Stomach (tissue), 9 donors: Measurements from ENCODE around the gene CHTF8. TPM values are rescaled to one million over a fixed set of nuclear protein-coding genes. Genes with fewer than 3 reads are reported as not detected.

Source experiments
- DNase-seq, 2 donors: peaks; one replicate each; pipeline versions ENCODE4 v3.0.0 to v3.0.0-alpha.2; 2013 to 2019
- H3K27ac ChIP-seq, 5 donors: fragments of 200-600 bp in 4 of 5; sonication (generic) in 4 of 5; one replicate each; pipeline ENCODE4 v1.5.1; 2013 to 2019; ENCODE audit warnings: mild to moderate bottlenecking in 1 of 5, moderate library complexity in 1 of 5
- H3K27me3 ChIP-seq, 3 donors: fragments of 200-600 bp; sonication (generic); one replicate each; pipeline ENCODE4 v1.5.1; 2017 to 2019; ENCODE audit warnings: mixed run types in 1 of 3
- H3K36me3 ChIP-seq, 4 donors: fragments of 200-600 bp; sonication (generic); 1 replicate in 3 of 4; 2 replicates in 1 of 4; pipeline ENCODE4 v1.5.1; 2016 to 2019
- H3K4me1 ChIP-seq, 4 donors: fragments of 200-600 bp; sonication (generic); one replicate each; pipeline ENCODE4 v1.5.1; 2016 to 2019
- H3K4me3 ChIP-seq, 4 donors: fragments of 200-600 bp; sonication (generic) in 3 of 4; one replicate each; pipeline ENCODE4 v1.5.1; 2016 to 2019; ENCODE audit warnings: mild to moderate bottlenecking in 1 of 4
- H3K9me3 ChIP-seq, 4 donors: fragments of 200-600 bp; sonication (generic); one replicate each; pipeline ENCODE4 v1.5.1; 2016 to 2019
- EP300 ChIP-seq: sonication (generic); formaldehyde crosslinking; IDR thresholded peaks from one replicate; pipeline ENCODE4 v1.6.1; 2017; ENCODE audit warnings: antibody characterized with exemption
- POLR2A ChIP-seq, 4 donors: fragments of 450-650 bp; IDR thresholded peaks; one replicate each; pipeline ENCODE4 v1.6.1; 2016; ENCODE audit warnings: antibody characterized with exemption in 4 of 4, control low read depth in 2 of 4, mild to moderate bottlenecking in 1 of 4, moderate library complexity in 1 of 4
- POLR2AphosphoS5 ChIP-seq, 3 donors: sonication (generic); formaldehyde crosslinking; IDR thresholded peaks; one replicate each; pipeline ENCODE4 v1.6.1; 2016; ENCODE audit warnings: antibody characterized with exemption in 3 of 3
- WGBS, 5 donors: extraction: QIAGEN DNeasy Blood & Tissue Kit in 3 of 5; methylation state at CpG; one replicate each; pipeline versions ENCODE4 v1.1.5 to v1.1.7; 2013 to 2018; 5-methylcytosine and 5-hydroxymethylcytosine counted together
- intact Hi-C: fragments of 100-400 bp; cut with DNase I; formaldehyde crosslinking; loops from one replicate; pipeline ENCODE4 v1.15.1; 2023; ENCODE audit warnings: low total_unique reads
- polyA plus RNA-seq, 3 donors: library from polyadenylated mRNA; stranded (reverse); fragments of 200-250 nt; gene quantifications; one replicate each; pipeline ENCODE4 v1.2.3, GENCODE V29; 2013
- total RNA-seq, 5 donors: library from RNA; depleted of rRNA; stranded (reverse); fragments of >200 nt; gene quantifications; one replicate each; pipeline versions ENCODE4 v1.1.0 to v1.2.3, GENCODE V29; 2014 to 2016
- TF ChIP-seq, protein P1 (sequence below), 7 experiments: fragments of 450-650 bp in 4 of 7; fragments of 200-600 bp in 3 of 7; sonication (generic) in 3 of 7; IDR thresholded peaks; one replicate each; pipeline ENCODE4 v1.5.1; 2016 to 2019; ENCODE audit warnings: antibody characterized with exemption in 7 of 7, control low read depth in 2 of 7, mild to moderate bottlenecking in 1 of 7
- donor health status: healthy with polysubstance abuse.
- donor health status: Bipolar disorder and iron deficiency.
- donor health status: healthy.

CHTF8 gene
- total and polyA plus RNA-seq, 8 donors, result 12.3 to 83.2 (median 48.9) TPM

DNA sequence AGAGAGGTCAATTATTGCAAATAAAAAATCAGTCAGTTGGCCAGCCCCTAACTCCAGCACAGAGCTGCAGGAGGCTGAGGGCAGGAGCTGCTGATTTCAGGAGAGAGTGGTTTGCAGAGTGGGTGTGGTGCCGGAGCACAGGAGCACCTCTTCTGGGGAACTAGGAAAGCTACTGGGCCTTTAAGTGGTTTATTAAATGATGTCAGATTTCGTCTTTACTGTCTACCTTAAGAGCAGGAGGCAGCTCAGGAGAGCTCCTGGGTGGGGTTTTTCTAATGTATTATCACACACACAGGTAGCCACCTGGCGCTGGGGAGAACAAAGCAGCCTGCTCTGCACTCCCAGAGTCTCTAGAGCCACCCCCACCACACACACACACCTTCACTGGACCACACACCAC lies 38.4 kb downstream of the CHTF8 start:
- no peak for TF ChIP-seq EP300
- TF ChIP-seq POLR2AphosphoS5 (IDR thresholded peaks at IDR 0.05), result no peak
- no peak for TF ChIP-seq POLR2A (IDR thresholded peaks at IDR 0.05)
- TF ChIP-seq, protein P1, sequence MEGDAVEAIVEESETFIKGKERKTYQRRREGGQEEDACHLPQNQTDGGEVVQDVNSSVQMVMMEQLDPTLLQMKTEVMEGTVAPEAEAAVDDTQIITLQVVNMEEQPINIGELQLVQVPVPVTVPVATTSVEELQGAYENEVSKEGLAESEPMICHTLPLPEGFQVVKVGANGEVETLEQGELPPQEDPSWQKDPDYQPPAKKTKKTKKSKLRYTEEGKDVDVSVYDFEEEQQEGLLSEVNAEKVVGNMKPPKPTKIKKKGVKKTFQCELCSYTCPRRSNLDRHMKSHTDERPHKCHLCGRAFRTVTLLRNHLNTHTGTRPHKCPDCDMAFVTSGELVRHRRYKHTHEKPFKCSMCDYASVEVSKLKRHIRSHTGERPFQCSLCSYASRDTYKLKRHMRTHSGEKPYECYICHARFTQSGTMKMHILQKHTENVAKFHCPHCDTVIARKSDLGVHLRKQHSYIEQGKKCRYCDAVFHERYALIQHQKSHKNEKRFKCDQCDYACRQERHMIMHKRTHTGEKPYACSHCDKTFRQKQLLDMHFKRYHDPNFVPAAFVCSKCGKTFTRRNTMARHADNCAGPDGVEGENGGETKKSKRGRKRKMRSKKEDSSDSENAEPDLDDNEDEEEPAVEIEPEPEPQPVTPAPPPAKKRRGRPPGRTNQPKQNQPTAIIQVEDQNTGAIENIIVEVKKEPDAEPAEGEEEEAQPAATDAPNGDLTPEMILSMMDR (IDR thresholded peaks at IDR 0.05), result no peak
- no peak overlapping the region for H3K4me3 ChIP-seq
- H3K27me3 ChIP-seq, result no peaks in the 10 kb centered on the region
- WGBS, 5 donors, result 32 to 62% (median 40%) methylated on average over 3 of the region's 3 CpGs
- no peaks in the 10 kb centered on the region for H3K9me3 ChIP-seq
- DNase-seq, result no peak
- H3K4me1 ChIP-seq, result peaks cover 5 to 14% (median 10%) of the 10 kb centered on the region in 4 donors
- H3K36me3 ChIP-seq, result no peaks in the 10 kb centered on the region
- H3K27ac ChIP-seq, result no peak overlapping the region
- intact Hi-C loops, result no loop called here

DNA sequence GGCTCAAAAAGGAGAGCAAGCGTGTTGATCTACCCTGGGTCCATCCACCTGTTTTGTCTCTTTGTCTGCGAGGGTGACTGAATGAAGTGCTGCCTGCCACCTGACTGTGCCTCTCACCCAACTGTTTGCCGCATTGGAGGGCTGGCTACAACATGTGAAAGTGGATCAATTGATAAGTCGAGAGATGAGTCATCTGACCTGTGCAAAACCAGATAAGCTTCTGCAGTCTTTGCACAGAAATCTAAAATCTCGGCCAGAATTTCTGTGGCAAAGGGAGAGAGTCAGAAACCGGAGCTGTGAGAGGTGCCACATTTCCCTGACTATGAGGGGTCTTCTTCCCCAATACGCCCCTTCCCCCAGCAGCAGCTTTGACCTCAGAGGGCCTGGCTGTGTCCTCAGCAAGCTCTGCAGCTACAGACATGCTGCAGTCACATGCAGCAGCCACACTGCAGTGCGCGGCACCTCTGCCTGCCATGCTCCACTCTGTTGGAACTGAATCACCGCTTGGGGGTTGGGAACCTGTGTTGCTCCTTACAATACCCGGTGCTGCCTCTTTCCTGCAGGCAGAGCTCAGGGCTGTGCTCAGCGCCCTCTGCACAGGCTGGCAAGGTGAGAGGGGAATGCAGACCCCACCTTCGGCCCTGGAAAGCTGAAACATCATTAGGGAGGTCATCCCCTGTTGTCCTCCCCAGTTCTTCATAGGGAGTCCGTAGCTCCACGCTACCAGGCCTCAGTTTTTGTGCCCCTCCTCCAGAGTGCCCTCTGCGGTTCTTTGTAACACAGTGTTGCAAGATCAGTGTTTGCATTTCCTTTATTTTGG lies 43.1 kb downstream of the CHTF8 start:
- Histone ChIP-seq H3K4me3 (no peak overlapping the region), H3K4me1 (peaks cover 8 to 33% (median 15%) of the 10 kb centered on the region in 4 donors), H3K27ac (peak overlapping the region in 2 of 5 donors; percentile 9 to 53), H3K9me3 (no peaks in the 10 kb centered on the region), H3K27me3 (no peaks in the 10 kb centered on the region), H3K36me3 (peaks cover 0 to 19% (median 8%) of the 10 kb centered on the region in 4 donors)
- 23 to 33% (median 30%) methylated on average over 16 of the region's 16 CpGs for WGBS, 5 donors
- TF ChIP-seq POLR2A (IDR thresholded peaks at IDR 0.05), result no peak
- TF ChIP-seq, protein P1 (IDR thresholded peaks at IDR 0.05), result no peak
- peak; percentile 40 to 73 for DNase-seq
- intact Hi-C loops, result no loop called here

DNA sequence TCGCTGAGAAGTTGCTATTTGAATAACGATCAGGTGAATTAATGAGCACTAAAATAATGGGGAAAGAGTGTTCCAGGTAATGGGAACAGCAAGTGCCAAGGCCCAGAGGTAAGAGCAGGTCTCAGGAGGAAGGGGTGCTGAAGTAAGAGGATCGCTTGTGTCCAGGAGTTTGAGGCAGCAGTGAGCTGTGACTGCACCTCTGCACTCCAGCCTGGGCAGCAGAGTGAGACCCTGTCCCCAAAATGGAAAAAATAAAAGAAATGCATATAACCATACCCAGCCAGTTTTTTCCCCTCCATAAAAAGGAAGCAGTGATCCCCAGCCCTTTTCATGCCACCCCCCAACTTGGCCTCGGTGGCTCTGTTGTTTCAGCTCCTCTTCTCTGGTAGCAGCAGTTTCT lies 43.7 kb downstream of the CHTF8 start:
- Histone ChIP-seq H3K36me3 (peaks cover 5 to 25% (median 13%) of the 10 kb centered on the region in 4 donors), H3K4me1 (peaks cover 8 to 33% (median 15%) of the 10 kb centered on the region in 4 donors), H3K27me3 (no peaks in the 10 kb centered on the region), H3K9me3 (no peaks in the 10 kb centered on the region), H3K4me3 (no peak overlapping the region), H3K27ac (peak overlapping the region in 1 of 5 donors; percentile 53)
- TF ChIP-seq EP300, result no peak
- TF ChIP-seq POLR2A (IDR thresholded peaks at IDR 0.05), result no peak
- TF ChIP-seq, protein P1 (IDR thresholded peaks at IDR 0.05), result no peak
- TF ChIP-seq POLR2AphosphoS5 (IDR thresholded peaks at IDR 0.05), result no peak
- no peak for DNase-seq
- whole genome bisulfite sequencing, 5 donors, result 65 to 75% (median 69%) methylated on average over 4 of the region's 4 CpGs
- intact Hi-C loops, result no loop called here

DNA sequence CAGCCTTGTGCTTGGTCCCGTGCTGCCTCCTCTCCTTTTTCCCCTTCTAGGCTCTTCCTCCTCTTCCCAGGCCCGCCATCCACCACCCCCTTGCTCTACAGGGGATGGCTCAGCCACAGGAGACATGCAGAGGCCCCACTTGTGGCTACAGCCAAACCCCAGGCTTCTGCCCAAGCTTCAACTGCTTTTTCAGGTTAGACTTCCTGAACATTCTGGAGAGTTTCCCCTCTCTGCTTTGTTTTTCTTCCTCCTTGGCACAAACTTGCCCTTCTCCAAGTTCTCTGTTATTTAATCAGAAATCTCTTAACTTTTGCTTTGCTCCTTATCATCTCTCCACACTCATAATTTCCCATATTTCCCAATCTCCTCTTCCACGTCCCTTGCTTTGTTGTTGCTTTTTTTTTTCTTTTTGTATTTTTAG lies 45.2 kb downstream of the CHTF8 start:
- 42 to 51% (median 47%) methylated on average over 3 of the region's 3 CpGs for WGBS, 5 donors
- no peaks in the 10 kb centered on the region for H3K27me3 ChIP-seq
- H3K36me3 ChIP-seq, result peaks cover 8 to 32% (median 18%) of the 10 kb centered on the region in 4 donors
- H3K4me1 ChIP-seq, result peaks cover 8 to 33% (median 15%) of the 10 kb centered on the region in 4 donors
- H3K4me3 ChIP-seq, result no peak overlapping the region
- no peak for DNase-seq
- peak overlapping the region in 3 of 5 donors; percentile 40 to 71 (median 56) for H3K27ac ChIP-seq
- no peaks in the 10 kb centered on the region for H3K9me3 ChIP-seq
- TF ChIP-seq POLR2AphosphoS5 (IDR thresholded peaks at IDR 0.05) (peak in 1 of 3 donors; percentile 11), EP300 (no peak), POLR2A (IDR thresholded peaks at IDR 0.05) (no peak)
- TF ChIP-seq, protein P1 (IDR thresholded peaks at IDR 0.05), result no peak
- intact Hi-C loops, result no loop called here
